Measurements from ENCODE around the gene TRIM29.

The TRIM29 gene

DNA sequence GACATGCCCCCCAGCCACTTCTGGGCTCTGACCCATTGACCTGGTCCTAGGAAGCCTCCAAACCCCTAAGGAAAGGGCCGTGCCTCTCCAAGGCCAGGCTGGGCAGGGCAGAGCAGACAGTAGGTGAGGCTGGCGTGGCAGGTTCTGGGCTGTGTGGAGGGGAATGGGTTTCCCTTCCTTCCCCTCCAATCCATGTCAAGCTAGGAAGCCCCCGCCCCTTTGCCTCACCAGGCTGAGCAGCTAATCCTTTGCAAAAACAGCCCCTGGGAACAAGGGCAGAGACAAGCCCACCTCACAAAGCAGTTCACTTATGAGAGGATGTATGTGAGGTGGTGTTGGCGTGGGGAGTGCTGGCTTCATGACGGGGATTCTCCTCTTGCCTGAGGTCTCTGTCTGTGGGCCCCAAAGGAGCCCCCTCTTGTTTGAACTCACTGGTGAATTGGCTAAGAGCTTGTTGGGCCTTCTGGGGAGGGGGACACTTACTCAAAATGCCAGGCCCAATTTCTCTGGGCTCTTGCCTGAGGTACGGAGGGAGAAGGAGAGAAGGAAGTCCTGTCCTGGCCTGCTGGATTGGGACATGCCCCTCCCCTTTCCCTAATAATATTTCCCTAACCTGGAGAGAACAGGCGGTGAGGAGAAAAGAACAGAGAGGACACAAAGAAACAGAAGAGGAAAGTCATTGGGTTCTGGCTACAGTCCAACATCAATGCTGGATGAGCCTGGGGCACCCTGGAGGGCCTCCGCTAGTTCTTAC is 1.6 kb upstream of the TRIM29 start:
- DNase-seq (ENCODE audit: low read depth): no peak

DNA sequence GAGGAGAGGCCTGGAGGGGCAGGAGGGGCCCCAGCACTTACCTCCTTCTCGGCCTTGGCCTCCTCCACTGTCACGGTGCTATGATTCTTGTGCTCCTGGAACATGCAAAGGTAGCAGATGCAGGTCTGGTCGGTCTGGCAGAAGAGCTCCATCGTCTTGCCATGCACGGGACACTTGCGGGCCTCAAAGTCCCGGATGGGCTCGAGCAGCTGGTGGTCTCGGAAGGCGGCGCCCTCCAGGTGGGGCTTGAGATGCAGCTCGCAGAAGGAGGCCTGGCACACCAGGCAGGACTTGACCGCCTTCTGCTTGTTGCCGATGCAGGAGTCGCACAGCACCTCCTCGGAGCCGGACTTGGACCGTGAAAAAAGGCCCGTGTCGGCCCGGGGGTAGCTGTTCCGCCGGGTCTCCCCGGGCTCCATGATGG is 714 bp downstream of the TRIM29 start:
- DNase-seq (ENCODE audit: low read depth): no peak

DNA sequence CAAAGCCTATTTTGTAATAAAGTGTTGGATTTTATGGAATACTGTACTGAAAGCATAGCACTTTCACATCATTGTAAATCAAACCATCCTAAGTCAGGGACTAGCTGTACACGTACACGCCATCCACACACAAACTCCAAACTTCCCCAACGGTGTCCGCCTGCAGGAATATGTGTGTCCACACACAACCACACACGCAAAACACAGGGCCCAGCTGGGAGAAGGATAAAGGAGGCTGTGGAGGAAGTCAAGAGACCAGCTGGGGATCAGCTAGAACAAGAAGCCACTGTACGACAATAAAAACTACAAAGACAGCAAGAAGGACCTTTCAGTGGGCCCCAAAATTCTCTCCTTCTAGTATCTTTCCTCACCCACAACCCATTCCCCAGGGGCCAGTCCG is 1.6 kb downstream of the TRIM29 start:
- no peak for DNase-seq (ENCODE audit: low read depth)

DNA sequence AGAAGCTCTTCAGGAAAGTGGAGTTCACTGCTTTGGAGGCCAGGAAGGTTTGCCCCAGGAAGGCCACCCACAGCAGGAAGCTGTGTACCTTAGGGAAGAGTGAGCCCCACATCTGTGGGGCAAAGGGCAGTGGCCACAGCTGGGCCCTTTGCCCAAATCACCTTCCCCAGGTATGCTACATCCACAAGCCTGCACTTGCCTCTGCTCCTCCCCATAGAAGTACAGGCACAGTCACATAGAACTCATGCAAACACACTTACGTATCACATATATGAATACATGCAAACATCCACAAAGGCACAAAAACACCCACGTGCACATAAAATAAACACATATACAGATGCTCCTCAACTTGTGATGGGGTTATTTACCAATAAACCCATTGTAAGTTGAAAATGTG is 2.1 kb downstream of the TRIM29 start:
- no peak for DNase-seq (ENCODE audit: low read depth)

DNA sequence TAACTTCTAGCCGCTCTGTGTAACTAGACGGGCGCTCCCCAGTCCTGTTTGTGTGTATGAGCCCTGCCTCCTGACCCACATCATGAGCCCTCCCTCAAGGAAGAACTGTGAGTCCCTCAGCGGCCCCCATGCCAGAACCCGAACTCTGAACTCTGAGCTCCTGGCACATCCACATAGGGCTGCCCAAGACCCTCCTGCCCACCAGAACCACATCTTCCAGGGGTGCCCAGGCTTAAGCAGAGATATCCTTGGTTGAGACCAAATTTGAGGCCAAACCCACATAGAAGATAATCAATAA is 3.0 kb downstream of the TRIM29 start:
- no peak for DNase-seq (ENCODE audit: low read depth)

DNA sequence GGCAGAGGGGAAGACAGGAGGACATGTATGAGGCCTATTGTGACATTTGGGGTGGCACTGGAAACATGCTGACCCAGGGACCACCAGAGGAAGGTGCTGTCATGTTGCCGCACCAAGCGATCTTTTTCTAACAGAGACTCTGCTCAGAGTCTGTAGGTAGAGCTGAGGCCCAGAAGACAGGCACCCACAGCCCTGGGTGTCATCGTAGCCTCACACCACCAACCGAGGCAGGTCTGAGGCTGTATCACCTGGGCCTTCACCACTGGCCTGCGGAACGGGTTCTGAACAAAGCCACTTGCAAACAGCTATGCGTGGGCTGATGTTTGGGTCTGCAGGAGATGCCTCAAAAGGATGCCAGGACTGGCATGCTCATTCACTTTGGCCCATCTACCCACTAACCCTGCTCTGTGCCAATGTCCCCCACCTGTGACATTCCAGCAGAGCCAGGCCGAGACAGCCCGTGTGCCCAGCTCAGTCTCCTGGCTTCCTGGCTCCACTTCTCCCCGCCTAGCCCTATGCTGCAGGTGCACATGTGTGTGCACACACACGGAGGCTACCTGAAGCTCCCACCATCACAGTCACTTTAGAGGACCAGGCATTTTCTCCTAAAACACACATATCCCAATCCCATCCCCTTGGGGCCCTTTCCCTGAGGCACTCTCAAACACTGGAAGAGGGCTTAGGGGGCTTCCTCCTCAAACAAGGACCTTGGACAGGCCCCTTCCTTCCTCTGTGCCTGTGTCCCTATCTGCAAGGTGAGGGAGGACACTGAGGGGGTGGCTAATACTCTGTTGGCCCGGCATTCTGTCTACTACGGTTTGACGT is 3.6 kb downstream of the TRIM29 start:
- DNase-seq (ENCODE audit: low read depth): no peak

DNA sequence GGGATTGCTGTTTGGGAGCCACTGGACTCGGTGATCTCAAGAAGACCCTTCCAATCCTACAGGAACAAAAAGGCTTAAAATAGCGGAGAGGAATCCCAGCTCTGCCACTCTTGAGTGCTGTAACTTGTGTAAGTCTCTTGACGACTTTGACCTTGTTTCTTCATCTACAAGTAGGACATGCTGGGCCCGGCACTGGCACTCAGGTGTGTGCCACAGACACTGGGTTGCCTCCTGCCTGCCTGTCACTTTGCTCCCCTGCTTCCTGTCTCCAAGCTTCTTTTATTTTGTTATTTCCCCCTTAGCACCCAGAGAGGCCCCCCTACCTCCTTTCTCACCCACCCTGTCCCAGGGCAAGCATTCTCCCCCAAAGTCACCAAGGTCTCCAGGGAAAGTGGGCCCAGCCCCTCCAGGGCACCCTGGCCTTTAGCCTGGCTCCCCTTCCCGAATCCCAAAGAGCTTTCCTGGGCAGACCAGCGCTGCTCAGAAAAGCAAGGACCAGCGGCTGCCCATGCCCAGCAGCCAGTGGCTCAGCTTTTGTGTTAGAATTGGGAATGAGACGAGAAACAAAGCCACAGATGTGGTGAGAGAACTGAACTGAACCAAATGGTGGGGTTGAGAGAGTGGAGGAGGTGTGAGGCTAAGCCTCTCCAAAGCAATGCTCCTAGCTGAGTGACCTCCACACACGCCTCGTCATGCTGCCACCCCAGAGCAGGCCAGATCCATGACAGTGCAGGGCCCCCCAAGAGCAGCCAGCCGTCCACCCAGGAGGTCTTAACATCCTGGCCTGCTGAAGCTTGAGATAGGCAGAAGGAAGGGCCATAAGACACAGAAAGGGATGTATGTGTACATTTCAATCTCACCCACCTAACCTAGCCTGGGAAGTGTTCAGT is 4.5 kb downstream of the TRIM29 start:
- DNase-seq (ENCODE audit: low read depth): no peak

DNA sequence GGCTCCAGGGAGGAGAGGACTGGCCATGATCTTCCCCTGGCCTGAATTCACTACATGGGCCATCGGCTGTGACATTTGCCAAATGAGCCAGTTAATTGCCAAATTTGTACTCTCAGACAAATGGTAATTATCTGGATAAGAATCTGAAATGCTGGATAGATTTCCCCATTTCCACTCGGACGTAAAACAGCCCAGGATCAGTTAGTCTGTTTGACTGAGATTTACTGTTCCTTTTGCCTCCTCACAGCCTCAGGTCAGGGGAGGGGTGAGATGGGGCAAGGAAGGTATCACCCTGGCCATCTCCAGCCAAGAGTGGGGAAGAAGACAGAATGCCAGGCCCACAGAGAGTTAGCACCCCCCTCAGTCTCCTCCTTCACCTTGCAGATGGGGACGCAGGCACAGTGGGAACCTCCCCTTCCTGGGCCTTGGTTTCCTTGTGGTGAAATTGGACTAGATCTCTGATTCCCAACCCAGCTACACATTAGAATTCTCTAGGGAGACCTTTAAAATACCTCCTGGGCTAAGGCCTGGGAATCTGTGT is 5.2 kb downstream of the TRIM29 start:
- DNase-seq (ENCODE audit: low read depth): no peak

DNA sequence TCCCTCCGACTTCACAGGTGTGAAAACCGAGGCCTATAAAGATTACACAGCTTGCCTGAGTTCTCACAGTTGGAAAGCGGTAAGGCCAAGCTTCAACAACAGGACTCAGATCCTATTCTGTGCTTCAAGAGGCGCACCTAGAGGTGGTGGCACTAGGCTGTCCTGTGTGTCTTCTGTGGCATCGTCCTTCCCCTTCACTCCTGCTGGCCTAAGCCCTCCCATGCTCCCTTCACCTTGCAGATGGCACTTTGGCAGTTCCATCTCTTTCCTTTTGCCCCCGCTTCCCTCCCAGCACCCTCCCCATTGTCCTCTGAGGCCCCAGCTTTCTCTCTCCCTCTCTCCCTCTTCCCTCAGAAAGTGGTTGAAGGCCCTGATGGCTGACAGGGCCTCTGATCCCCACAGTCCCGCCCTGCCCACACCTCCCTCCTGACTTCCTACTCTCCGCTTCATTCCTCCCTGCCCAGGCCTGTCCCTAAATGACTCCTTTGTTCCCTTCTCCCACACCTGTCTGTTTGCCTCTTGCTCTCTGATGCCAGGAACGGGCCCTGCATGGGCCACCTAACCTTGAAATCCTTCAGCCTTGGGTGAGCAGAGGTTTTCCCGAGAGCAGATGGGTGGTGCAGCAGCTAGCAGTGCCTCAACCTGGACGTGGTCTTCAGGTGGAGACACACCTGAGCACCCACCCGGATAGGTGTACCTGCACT is 5.8 kb downstream of the TRIM29 start:
- no peak for DNase-seq (ENCODE audit: low read depth)

DNA sequence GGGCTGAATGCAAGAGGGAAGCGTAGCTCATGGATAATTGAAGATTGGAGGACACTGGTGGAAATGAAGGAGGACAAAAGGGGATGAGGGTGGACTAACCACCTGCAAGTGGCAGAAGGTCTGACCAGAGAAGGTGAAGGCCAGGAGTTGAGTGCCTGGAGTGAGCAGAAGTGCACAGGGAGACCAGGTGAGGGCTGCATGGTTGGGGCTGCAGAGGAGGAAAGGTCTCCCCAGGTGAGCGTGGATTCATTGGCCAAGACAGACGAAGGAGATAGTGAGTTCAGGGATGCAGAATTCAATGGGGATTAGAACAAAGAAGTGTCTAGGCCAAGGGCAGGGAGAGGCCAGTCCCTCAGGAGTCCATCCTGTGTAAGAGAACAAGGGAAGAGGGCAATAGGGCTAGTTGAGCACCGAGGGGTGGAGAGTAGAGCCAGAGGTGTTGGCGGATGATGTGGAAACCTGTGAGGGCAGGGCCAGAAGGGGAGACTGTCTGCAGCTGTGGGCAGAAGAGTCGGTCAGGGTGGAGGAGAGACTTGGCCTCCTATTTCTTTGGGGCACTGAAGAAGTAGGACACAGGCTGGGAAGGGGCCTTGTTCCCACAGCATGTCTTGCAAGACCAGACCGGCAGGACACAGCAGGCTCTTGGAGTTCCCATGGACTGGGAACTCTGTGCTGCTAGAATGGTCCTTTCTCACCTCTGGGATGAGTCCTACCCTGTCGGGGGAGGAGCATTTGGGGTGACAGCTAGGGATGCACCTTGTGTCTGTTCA is 6.7 kb downstream of the TRIM29 start:
- DNase-seq (ENCODE audit: low read depth): no peak

DNA sequence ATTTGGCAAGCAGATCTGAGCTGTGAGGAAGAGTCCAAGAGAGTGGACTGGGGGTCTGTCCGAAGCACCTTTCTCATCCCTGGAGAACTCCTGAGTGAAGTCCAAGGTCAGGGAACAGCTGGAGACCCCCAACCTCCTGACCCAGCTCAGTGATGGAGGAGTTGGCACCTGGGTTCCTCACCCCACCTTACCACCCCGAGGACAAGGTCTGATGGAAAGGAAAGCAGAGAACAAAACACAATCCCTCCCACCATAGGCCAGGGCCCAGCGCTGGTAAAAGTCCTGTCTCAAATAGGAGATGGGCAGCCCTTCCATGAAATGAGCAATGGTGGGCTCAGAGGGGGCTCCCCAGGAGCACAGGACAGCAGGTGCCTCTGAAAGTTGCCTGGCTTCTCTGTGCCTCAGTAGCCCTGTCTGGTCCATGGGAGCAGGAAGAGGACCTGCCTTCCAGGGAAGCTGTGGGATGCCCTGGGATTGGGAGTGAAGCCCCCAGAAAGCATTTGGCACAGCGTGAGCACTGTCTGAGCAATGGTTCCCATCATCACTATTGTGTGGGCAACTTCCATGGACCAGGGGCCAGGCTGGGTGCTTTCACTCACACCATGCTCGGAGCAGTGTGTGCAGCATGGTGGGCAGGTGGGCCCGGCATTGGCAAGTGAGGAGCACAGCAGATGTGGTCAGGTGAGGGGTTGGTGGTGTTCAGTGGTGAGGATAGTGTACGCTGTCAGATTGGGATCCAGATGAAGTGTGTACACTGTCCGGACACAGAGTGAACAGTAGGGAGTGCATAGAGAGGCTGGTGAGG is 7.5 kb downstream of the TRIM29 start:
- DNase-seq (ENCODE audit: low read depth): no peak

DNA sequence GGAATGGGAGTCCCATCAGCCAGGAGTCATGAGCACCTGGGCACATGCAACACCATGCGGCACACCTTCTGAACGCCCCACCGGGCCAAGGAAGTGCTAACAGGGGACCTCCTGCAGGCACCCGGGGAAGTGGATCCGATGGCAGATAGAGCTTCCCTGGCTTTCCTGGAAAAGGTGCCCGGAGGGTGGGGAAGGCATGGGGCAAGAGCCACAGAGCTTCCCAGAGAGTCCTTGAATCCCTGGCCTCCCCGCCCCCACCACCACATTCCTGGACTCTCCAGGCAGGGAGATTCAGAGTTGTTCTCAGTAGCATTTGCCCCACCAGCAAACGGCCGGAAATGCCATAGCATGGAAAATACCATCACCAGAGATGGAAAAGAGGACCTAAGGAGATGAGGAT is 8.3 kb downstream of the TRIM29 start:
- DNase-seq (ENCODE audit: low read depth): no peak

DNA sequence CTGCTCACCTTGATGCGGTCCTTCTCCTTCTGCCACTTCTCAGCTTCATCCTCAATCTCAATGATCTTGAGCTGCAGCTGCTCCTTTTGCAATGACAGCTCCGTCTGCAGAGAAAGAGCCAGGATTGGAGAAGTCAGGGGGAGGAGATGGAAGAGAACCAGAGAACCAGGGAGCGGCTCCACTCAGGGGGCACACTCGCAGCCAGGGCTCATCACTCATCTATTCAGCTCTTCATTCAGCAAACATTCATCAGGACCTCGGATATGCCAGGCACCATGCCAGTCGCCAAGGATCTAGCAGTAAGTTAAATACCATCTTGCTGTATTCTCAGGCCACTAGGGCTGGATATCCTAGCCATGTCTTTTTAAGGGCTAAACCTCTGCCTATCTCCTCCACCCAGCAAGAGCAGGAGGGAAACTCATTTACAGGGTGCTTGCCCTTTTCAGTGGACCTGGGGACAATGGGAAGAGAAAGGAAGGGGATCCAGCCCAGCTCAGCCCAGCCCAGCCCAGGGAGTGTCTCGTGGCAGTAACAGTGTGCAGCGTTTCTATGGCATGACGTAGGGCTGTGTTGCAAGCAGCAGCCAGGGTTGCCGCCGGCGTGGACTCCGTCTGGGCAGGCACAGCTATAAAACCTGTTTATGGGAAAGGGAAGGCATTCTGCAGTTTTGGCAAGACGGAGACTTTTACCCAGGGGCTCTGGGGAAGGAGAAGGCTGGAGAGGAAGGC is 9.4 kb downstream of the TRIM29 start:
- DNase-seq (ENCODE audit: low read depth): peak; percentile 65

DNA sequence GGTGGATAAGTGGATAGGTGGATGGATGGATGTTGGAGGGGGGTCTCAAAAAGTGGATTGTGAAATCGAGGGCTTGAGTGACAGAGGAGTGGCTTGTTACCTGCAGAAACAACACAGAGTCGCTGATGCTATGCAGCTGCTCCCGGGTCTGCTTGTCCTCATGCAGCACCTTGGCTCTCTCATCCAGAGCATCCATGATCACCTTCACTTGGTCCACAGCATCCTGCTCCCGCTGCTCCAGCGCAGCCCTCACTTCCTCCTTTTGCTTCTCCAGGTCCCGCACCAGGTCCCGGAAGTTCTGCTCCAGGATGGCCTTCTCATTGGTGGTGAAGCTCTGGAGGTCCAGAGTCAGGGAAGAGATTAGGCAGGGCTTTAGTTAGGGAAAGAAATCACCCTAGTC is 10.7 kb downstream of the TRIM29 start:
- no peak for DNase-seq (ENCODE audit: low read depth)

DNA sequence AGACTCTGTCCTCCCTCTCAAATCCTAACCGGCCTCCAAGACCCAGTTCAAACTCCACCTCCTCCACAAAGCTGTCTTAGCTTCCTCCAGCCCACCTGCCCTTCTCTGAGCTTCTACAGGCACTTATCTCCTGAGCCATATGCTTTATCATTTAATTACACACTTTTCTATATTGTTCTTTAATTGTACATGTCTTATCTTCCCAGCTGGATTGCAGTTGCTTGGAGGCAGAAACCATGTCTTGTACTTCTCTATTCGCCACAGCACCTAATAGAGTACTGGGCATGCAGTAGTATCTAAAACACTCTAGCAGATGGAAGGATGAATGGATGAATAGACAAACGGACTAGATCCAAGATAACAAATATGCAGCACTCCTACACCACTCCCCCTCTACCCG is 11.3 kb downstream of the TRIM29 start:
- no peak for DNase-seq (ENCODE audit: low read depth)

DNA sequence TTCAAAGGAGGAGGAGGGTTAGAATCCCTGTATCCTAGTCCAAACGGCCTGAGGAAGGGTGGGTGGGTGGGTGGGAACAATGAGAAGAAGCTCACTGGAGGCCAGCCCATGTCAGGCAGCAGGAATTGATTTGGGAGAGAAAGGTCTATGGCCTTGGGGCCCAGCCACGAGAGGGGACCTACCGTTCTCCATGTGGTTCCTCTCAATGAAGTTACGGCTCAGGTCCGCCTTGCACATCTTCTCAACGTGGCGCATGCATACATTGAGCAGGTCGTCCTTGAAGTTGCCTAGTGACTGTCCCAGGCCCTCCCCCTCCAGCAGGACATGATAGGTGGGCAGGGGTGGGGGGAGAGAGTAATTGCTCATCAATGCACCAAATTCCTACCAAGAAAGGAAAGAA is 12.4 kb downstream of the TRIM29 start:
- DNase-seq (ENCODE audit: low read depth): no peak

DNA sequence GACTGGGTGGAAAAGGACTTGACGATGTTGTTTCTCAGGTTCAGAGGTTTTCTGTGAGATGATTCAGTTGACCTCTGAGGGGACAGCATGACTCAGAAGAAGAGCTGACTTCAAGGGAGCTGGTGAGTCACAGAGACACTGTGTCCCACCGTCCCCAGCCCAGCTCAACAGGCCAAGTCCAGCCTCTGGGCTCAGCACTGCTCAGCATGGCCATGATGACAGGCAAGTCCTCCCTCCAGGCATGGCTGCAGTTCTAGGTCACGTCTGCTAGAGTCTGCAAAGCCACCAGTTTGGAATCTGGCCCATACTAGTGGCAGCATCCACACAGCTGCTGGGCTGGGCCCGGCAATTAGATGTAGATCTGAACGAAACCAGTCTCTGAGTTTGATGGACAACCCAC is 12.9 kb downstream of the TRIM29 start:
- DNase-seq (ENCODE audit: low read depth): peak; percentile 28

DNA sequence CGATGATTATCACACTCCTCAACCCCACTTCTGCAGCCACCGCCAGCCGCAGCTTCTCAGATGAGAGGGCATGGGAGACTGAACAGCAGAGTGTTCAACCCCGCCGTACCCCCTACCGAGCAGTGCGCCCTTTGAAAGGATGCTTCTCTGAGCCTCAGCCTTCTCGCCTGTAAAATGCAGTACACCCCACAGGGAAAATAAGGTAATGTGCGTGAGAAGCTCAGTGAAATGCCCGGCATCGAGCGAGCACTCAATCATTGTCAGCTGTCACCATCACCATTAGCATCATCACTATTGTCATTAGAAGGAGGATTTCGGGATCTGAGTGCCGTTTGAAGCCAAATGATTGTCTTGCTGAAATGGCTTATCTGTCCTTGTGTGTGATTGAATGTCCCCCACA is 13.6 kb downstream of the TRIM29 start:
- DNase-seq (ENCODE audit: low read depth): no peak

DNA sequence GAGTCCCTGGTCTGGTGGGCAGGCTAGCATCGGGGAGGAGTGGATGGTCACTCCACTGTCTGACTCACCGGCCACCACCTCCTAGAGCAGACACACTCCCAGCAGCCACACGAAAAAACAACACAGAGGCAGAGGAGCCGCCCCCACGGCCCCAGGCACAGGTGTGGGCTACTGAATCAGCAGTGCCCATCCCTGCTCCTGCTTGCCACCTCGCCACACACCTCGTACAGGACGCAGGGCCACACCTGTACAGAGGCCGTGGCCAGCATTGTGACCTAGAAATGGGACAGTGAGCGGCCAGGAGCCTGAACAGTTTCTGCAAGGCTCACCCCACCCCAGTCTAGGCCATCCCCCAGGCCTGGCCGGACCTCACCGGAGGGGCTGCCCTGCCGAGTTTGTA is 14.0 kb downstream of the TRIM29 start:
- DNase-seq (ENCODE audit: low read depth): no peak
